B cell (primary cell): Measurements from ENCODE around the gene FAAH. TPM values are rescaled to one million over a fixed set of nuclear protein-coding genes. Genes with fewer than 3 reads are reported as not detected.

Experiments used
- ATAC-seq: fragments of 200-7000 bp; cut with Tn5 transposase; one replicate; pipeline ENCODE4 v1.10.0; 2021; ENCODE audit warnings: low read depth, mild to moderate bottlenecking, moderate number of reproducible peaks, moderate library complexity
- CTCF ChIA-PET: fragments of 350-600 bp; sonication (Branson Sonifier 250); formaldehyde crosslinking; loops from one replicate; lab custom pipeline; 2021; ENCODE audit warnings: antibody characterized with exemption, inconsistent platforms; lab: Charles Lee
- POLR2A ChIA-PET: fragments of 350-600 bp; sonication (Branson Sonifier 250); formaldehyde crosslinking; loops from one replicate; lab custom pipeline; 2021; ENCODE audit warnings: antibody characterized with exemption; lab: Charles Lee
- DNase-seq: peaks from one replicate; pipeline ENCODE4 v3.0.0; 2013
- H2AFZ ChIP-seq: 2 replicates; pipeline ENCODE4 v1.6.1; 2012; ENCODE audit warnings: mild to moderate bottlenecking, low read depth, low read length; ENCODE audit not compliant: insufficient read depth, poor library complexity, severe bottlenecking
- H3K27ac ChIP-seq, 2 donors: 1 replicate in 1 of 2; 2 replicates in 1 of 2; pipeline ENCODE4 v1.5.1; 2012 to 2013; ENCODE audit warnings: low read length in 2 of 2, mild to moderate bottlenecking in 2 of 2, moderate library complexity in 1 of 2
- H3K27me3 ChIP-seq, 4 experiments: fragments of 200-600 bp in 1 of 4; sonication (generic) in 1 of 4; replicated peaks in 1 of 4; 1 replicate in 2 of 4; 2 replicates in 2 of 4; pipeline versions ENCODE4 v1.6.1 to v1.7.0; 2013 to 2016; ENCODE audit warnings: low read length in 3 of 4, mild to moderate bottlenecking in 2 of 4, mixed read lengths in 1 of 4, moderate library complexity in 1 of 4; ENCODE audit not compliant: insufficient read depth in 4 of 4, control insufficient read depth in 3 of 4; ENCODE audit errors: control extremely low read depth in 1 of 4
- H3K36me3 ChIP-seq, 2 experiments: replicated peaks in 1 of 2; 1 replicate in 1 of 2; 2 replicates in 1 of 2; pipeline versions ENCODE4 v1.6.1 to v1.7.1; 2013; ENCODE audit warnings: low read length in 1 of 2; ENCODE audit not compliant: insufficient read depth in 2 of 2, control insufficient read depth in 1 of 2; ENCODE audit errors: control extremely low read depth in 1 of 2, extremely low read depth in 1 of 2
- H3K4me1 ChIP-seq, 2 donors: fragments of 200-600 bp in 1 of 2; sonication (generic) in 1 of 2; 1 replicate in 1 of 2; 2 replicates in 1 of 2; pipeline versions ENCODE4 v1.5.1 to v1.6.1; 2013 to 2017; ENCODE audit warnings: low read length in 2 of 2; ENCODE audit not compliant: control insufficient read depth in 2 of 2, insufficient read depth in 2 of 2
- H3K4me2 ChIP-seq: replicated peaks from 2 replicates; pipeline ENCODE3; 2012; ENCODE audit warnings: mild to moderate bottlenecking, low read depth, low read length; ENCODE audit not compliant: poor library complexity, severe bottlenecking
- H3K4me3 ChIP-seq, 5 experiments: fragments of 200-600 bp in 1 of 5; sonication (generic) in 1 of 5; 1 replicate in 3 of 5; 2 replicates in 2 of 5; pipeline versions ENCODE4 v1.5.1 to v1.7.0; 2011 to 2016; ENCODE audit warnings: low read length in 4 of 5, mild to moderate bottlenecking in 4 of 5, low read depth in 2 of 5, control low read depth in 1 of 5, moderate library complexity in 1 of 5; ENCODE audit not compliant: insufficient read depth in 1 of 5; ENCODE audit errors: control extremely low read depth in 1 of 5, extremely low read depth in 1 of 5
- H3K79me2 ChIP-seq: fragments of 200-600 bp; sonication (generic); one replicate; pipeline ENCODE4 v1.6.0; 2016; ENCODE audit warnings: low read length; ENCODE audit not compliant: control insufficient read depth, insufficient read depth
- H3K9ac ChIP-seq: fragments of 200-600 bp; sonication (generic); 2 replicates; pipeline ENCODE4 v1.6.1; 2017; ENCODE audit warnings: mild to moderate bottlenecking, low read length, moderate library complexity
- H3K9me3 ChIP-seq, 3 donors: one replicate each; pipeline versions ENCODE4 v1.6.1 to v1.7.1; 2013; ENCODE audit warnings: low read length in 2 of 3; ENCODE audit not compliant: control insufficient read depth in 2 of 3, insufficient read depth in 1 of 3; ENCODE audit errors: control extremely low read depth in 1 of 3
- H4K20me1 ChIP-seq: 2 replicates; pipeline ENCODE4 v1.6.0; 2012; ENCODE audit warnings: mild to moderate bottlenecking, low read length; ENCODE audit not compliant: insufficient read depth, control insufficient read depth, poor library complexity, severe bottlenecking
- H3K27ac Mint-ChIP-seq: one replicate; pipeline ENCODE4 v1.8.0; 2021; ENCODE audit warnings: mixed read lengths
- H3K27me3 Mint-ChIP-seq: one replicate; pipeline ENCODE4 v1.8.0; 2021; ENCODE audit warnings: mixed read lengths
- H3K4me1 Mint-ChIP-seq: one replicate; pipeline ENCODE4 v1.8.0; 2021; ENCODE audit warnings: mixed read lengths
- H3K4me3 Mint-ChIP-seq: one replicate; pipeline ENCODE4 v1.8.0; 2021; ENCODE audit warnings: mixed read lengths
- H3K9me3 Mint-ChIP-seq: one replicate; pipeline ENCODE4 v1.8.0; 2022; ENCODE audit warnings: mixed read lengths; ENCODE audit not compliant: insufficient read depth
- CTCF ChIP-seq: fragments of 200-600 bp; IDR thresholded peaks from one replicate; pipeline ENCODE4 v1.8.0; 2022; ENCODE audit warnings: antibody characterized with exemption, mild to moderate bottlenecking
- EZH2 ChIP-seq: IDR thresholded peaks from 2 replicates; pipeline ENCODE4 v1.6.1; 2012; ENCODE audit warnings: borderline replicate concordance, low read depth, mild to moderate bottlenecking, moderate library complexity, low read length; ENCODE audit not compliant: insufficient read depth, poor library complexity, severe bottlenecking
- WGBS: methylation state at CpG from one replicate; pipeline ENCODE4 v1.1.5; 2013; ENCODE audit warnings: missing lambda C conversion rate; ENCODE audit not compliant: insufficient coverage; 5-methylcytosine and 5-hydroxymethylcytosine counted together
- intact Hi-C: fragments of 100-400 bp; cut with micrococcal nuclease; formaldehyde crosslinking; loops from one replicate; pipeline ENCODE4 v1.10.0; 2022
- polyA plus RNA-seq: library from polyadenylated mRNA; depleted of rRNA; stranded (reverse); fragments of >200 nt; gene quantifications from 2 replicates; pipeline ENCODE4 v1.2.3, GENCODE V29; 2012
- total RNA-seq, 2 donors: library from RNA; stranded (reverse); fragments of 120-200 nt in 1 of 2; gene quantifications; 1 replicate in 1 of 2; 2 replicates in 1 of 2; pipeline versions ENCODE4 v1.2.3 to v1.2.4, GENCODE V29; 2013 to 2022

The FAAH gene
- total and polyA plus RNA-seq, 2 donors (not counting 1 experiment from before 2014, with no cell fraction given), result 5.6 to 9.6 TPM

GRCh38 chr1:46458190-46458589 is 64.1 kb downstream of the FAAH start:
- H3K27ac Mint-ChIP-seq, result no peak overlapping the region

GRCh38 chr1:46458846-46459245 is 64.7 kb downstream of the FAAH start:
- Mint-ChIP-seq H3K4me3 (no peak overlapping the region), H3K4me1 (no peaks in the 10 kb centered on the region), H3K27ac (no peak overlapping the region), H3K27me3 (peaks cover 49% of the 10 kb centered on the region), H3K9me3 (no peaks in the 10 kb centered on the region)
- no peak overlapping the region for H3K4me2 ChIP-seq
- no peaks in the 10 kb centered on the region for H3K79me2 ChIP-seq
- H3K9me3 ChIP-seq, result no peaks in the 10 kb centered on the region
- H3K4me3 ChIP-seq, result no peak overlapping the region
- no peak overlapping the region for H3K27ac ChIP-seq
- H3K4me1 ChIP-seq, result no peaks in the 10 kb centered on the region
- 85% methylated on average over 6 of the region's 7 CpGs for WGBS
- ATAC-seq (no peak), DNase-seq (no peak)
- no peaks in the 10 kb centered on the region for H3K36me3 ChIP-seq
- no peak overlapping the region for H2AFZ ChIP-seq
- CTCF ChIA-PET, result interaction anchor here (0.7 to 1.6 kb wide), 3 partner anchors 12 to 18 kb away, joined by 3 to 6 read pairs (median 4); no protein-coding TSS in a partner anchor
- intact Hi-C loops, result no loop called here
- H3K9ac ChIP-seq, result no peak overlapping the region
- H4K20me1 ChIP-seq, result no peaks in the 10 kb centered on the region
- no peak for TF ChIP-seq EZH2
- peaks cover 0 to 7% (median 3%) of the 10 kb centered on the region in 4 experiments for H3K27me3 ChIP-seq
- POLR2A ChIA-PET, result no interaction called here

More at GRCh38 chr1:46458190-46458589, 64.1 kb downstream of the FAAH start:
- H3K27me3 ChIP-seq, result peaks cover 0 to 9% (median 5%) of the 10 kb centered on the region in 4 experiments
- no peak overlapping the region for H3K4me3 Mint-ChIP-seq
- no peak overlapping the region for H3K9ac ChIP-seq
- no peaks in the 10 kb centered on the region for H3K36me3 ChIP-seq
- H4K20me1 ChIP-seq, result no peaks in the 10 kb centered on the region
- H3K4me3 ChIP-seq, result no peak overlapping the region
- H3K9me3 ChIP-seq, result peaks cover 0 to 3% (median 0%) of the 10 kb centered on the region in 3 donors
- H3K4me1 Mint-ChIP-seq, result no peaks in the 10 kb centered on the region
- H3K79me2 ChIP-seq, result no peaks in the 10 kb centered on the region
- intact Hi-C loops, result no loop called here
- no peak overlapping the region for H3K27ac ChIP-seq
- WGBS, result 52% methylated on average over 4 of the region's 4 CpGs
- peaks cover 48% of the 10 kb centered on the region for H3K27me3 Mint-ChIP-seq
- no peak overlapping the region for H3K4me2 ChIP-seq
- H2AFZ ChIP-seq, result no peak overlapping the region
- H3K9me3 Mint-ChIP-seq, result no peaks in the 10 kb centered on the region
- ATAC-seq (no peak), DNase-seq (no peak)
- H3K4me1 ChIP-seq, result no peaks in the 10 kb centered on the region
- POLR2A ChIA-PET, result no interaction called here
- TF ChIP-seq EZH2 (no peak), CTCF (no peak)
- CTCF ChIA-PET, result interaction anchor here (0.6 to 1.6 kb wide), 4 partner anchors 14 to 69 kb away, joined by 3 to 6 read pairs (median 4); no protein-coding TSS in a partner anchor
